Neural progenitor cell (in vitro differentiated cells): Measurements from ENCODE around the gene GRPR. TPM values are rescaled to one million over a fixed set of nuclear protein-coding genes. Genes with fewer than 3 reads are reported as not detected.

Experiments
- DNase-seq: peaks from one replicate; pipeline ENCODE4 v3.0.0-alpha.2; 2016; ENCODE audit warnings: low spot score
- H2AFZ ChIP-seq: fragments of 200-600 bp; sonication (generic); replicated peaks from 2 replicates; pipeline ENCODE4 v1.6.1; 2016; ENCODE audit warnings: antibody characterized with exemption
- H3F3A ChIP-seq: fragments of 200-600 bp; sonication (generic); 2 replicates; pipeline ENCODE4 v1.6.1; 2016; ENCODE audit warnings: antibody characterized with exemption, low read depth
- H3K27ac ChIP-seq: fragments of 200-600 bp; sonication (generic); 2 replicates; pipeline ENCODE4 v1.5.1; 2016; ENCODE audit warnings: mild to moderate bottlenecking
- H3K27me3 ChIP-seq: fragments of 200-600 bp; sonication (generic); 2 replicates; pipeline ENCODE4 v1.6.1; 2016; ENCODE audit warnings: mild to moderate bottlenecking, moderate library complexity
- H3K36me3 ChIP-seq: fragments of 200-600 bp; sonication (generic); 2 replicates; pipeline ENCODE4 v1.5.1; 2016
- H3K4me1 ChIP-seq: fragments of 200-600 bp; sonication (generic); 2 replicates; pipeline ENCODE4 v1.6.1; 2016; ENCODE audit warnings: mixed run types
- H3K4me2 ChIP-seq: fragments of 200-600 bp; sonication (generic); 2 replicates; pipeline ENCODE4 v1.6.1; 2016
- H3K4me3 ChIP-seq: fragments of 200-600 bp; sonication (generic); 2 replicates; pipeline ENCODE4 v1.5.1; 2016
- H3K79me2 ChIP-seq: fragments of 200-600 bp; sonication (generic); 2 replicates; pipeline ENCODE4 v1.6.1; 2016; ENCODE audit warnings: low read depth
- H3K9ac ChIP-seq: fragments of 200-600 bp; sonication (generic); 2 replicates; pipeline ENCODE4 v1.6.1; 2016
- H3K9me3 ChIP-seq: fragments of 200-600 bp; sonication (generic); 2 replicates; pipeline ENCODE4 v1.5.1; 2016; ENCODE audit warnings: low read depth
- H4K20me1 ChIP-seq: fragments of 200-600 bp; sonication (generic); 2 replicates; pipeline ENCODE4 v1.6.1; 2016; ENCODE audit warnings: low read depth
- H3K27ac Mint-ChIP-seq: 3 replicates; pipeline ENCODE4 v1.8.0; 2021; ENCODE audit warnings: mixed read lengths
- H3K27me3 Mint-ChIP-seq: 2 replicates; pipeline ENCODE4 v1.8.0; 2022; ENCODE audit warnings: low read depth, mild to moderate bottlenecking, inconsistent platforms, moderate library complexity, mixed read lengths; ENCODE audit not compliant: insufficient read depth
- H3K36me3 Mint-ChIP-seq: 3 replicates; pipeline ENCODE4 v1.8.0; 2021; ENCODE audit warnings: mixed read lengths
- H3K4me1 Mint-ChIP-seq: 3 replicates; pipeline ENCODE4 v1.8.0; 2021; ENCODE audit warnings: mixed read lengths
- H3K4me3 Mint-ChIP-seq: 3 replicates; pipeline ENCODE4 v1.8.0; 2021; ENCODE audit warnings: mild to moderate bottlenecking, moderate library complexity, mixed read lengths
- H3K9me3 Mint-ChIP-seq: 3 replicates; pipeline ENCODE4 v1.8.0; 2020; ENCODE audit warnings: mixed read lengths
- CTCF ChIP-seq: fragments of 200-600 bp; sonication (generic); IDR thresholded peaks from 2 replicates; pipeline ENCODE4 v1.5.1; 2017; ENCODE audit warnings: antibody characterized with exemption, mild to moderate bottlenecking
- EZH2 ChIP-seq: fragments of 200-600 bp; sonication (generic); IDR thresholded peaks from 2 replicates; pipeline ENCODE4 v1.6.1; 2017; ENCODE audit warnings: antibody characterized with exemption, mild to moderate bottlenecking, moderate library complexity
- EZH2phosphoT487 ChIP-seq: fragments of 200-600 bp; sonication (generic); IDR thresholded peaks from 2 replicates; pipeline ENCODE4 v1.6.1; 2017; ENCODE audit warnings: antibody characterized with exemption
- total RNA-seq: library from RNA; depleted of rRNA; stranded (reverse); fragments of >200 nt; gene quantifications from 2 replicates; pipeline ENCODE4 v1.2.3, GENCODE V29; 2015; ENCODE audit warnings: low replicate concordance

GRPR gene
- total RNA-seq, 1 donor from 2014 or later, result 2.8 TPM

GRCh38 chrX:16100673-16101072, 22.7 kb upstream of the GRPR start:
- Histone ChIP-seq H2AFZ (no peak overlapping the region), H3K4me3 (no peak overlapping the region), H3K36me3 (no peaks in the 10 kb centered on the region), H3K9me3 (no peaks in the 10 kb centered on the region), H3K4me1 (peaks cover 23% of the 10 kb centered on the region), H3F3A (peaks cover 15% of the 10 kb centered on the region), H3K9ac (no peak overlapping the region), H3K27ac (peak overlapping the region; percentile 58), H3K79me2 (no peaks in the 10 kb centered on the region), H4K20me1 (no peaks in the 10 kb centered on the region), H3K27me3 (no peaks in the 10 kb centered on the region), H3K4me2 (no peak overlapping the region)
- H3K27me3 Mint-ChIP-seq, result peaks cover 3% of the 10 kb centered on the region
- H3K9me3 Mint-ChIP-seq, result peaks cover 2% of the 10 kb centered on the region
- TF ChIP-seq EZH2phosphoT487 (no peak), CTCF (no peak), EZH2 (no peak)
- H3K36me3 Mint-ChIP-seq, result no peaks in the 10 kb centered on the region
- no peak overlapping the region for H3K27ac Mint-ChIP-seq
- H3K4me1 Mint-ChIP-seq, result peaks cover 33% of the 10 kb centered on the region
- peak; percentile 35 for DNase-seq
- H3K4me3 Mint-ChIP-seq, result no peak overlapping the region

DNA sequence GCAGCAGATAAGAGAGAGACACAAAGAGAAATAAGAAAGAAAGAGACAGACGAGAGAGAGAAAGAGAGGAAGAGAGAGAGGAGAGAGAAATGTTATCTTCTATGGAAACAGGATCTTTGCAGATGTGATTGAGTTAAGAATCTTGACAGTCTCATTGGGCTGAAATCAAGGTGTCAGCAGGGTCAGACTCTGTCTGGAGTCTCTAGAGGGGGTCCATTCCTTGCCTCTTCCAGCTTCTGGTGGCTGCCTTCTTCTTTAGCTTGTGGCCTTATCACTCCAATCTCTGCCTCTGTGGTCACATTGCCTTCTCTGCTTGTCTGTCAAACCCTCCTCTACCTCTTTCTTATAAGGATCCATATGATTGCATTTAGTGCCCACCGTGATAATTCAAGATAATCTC, 21.8 kb upstream of the GRPR start:
- Mint-ChIP-seq H3K4me1 (peaks cover 26% of the 10 kb centered on the region), H3K9me3 (peaks cover 2% of the 10 kb centered on the region), H3K36me3 (no peaks in the 10 kb centered on the region), H3K4me3 (no peak overlapping the region), H3K27me3 (peaks cover 3% of the 10 kb centered on the region), H3K27ac (no peak overlapping the region)
- Histone ChIP-seq H3K27me3 (no peaks in the 10 kb centered on the region), H3F3A (peaks cover 7% of the 10 kb centered on the region), H3K9me3 (no peaks in the 10 kb centered on the region), H3K4me3 (no peak overlapping the region), H3K79me2 (no peaks in the 10 kb centered on the region), H3K4me1 (peaks cover 14% of the 10 kb centered on the region), H3K9ac (no peak overlapping the region), H3K27ac (no peak overlapping the region), H2AFZ (no peak overlapping the region), H3K36me3 (no peaks in the 10 kb centered on the region), H4K20me1 (no peaks in the 10 kb centered on the region), H3K4me2 (no peak overlapping the region)
- no peak for TF ChIP-seq EZH2
- no peak for TF ChIP-seq EZH2phosphoT487
- no peak for TF ChIP-seq CTCF
- no peak for DNase-seq

DNA sequence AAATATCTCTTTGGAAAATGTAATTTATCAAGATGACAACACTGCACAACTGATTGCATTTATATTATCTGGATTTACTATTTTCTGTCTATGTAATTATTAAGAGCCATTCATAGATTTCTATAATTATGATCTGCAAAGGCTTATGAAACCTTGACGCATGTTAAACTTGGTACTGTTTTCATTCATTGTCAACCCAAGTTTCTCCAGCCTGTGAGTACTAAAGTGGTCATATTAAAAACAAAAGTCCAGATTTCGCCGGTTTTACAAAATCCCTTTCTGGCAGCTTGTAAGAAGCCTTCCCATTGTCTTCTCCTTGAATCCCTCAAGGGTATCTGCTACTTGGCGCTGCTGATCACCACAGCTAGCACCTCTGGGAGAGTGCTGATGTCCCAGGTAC, 19.7 kb upstream of the GRPR start:
- no peak for DNase-seq
- Histone ChIP-seq H3K9ac (no peak overlapping the region), H3K27ac (no peak overlapping the region), H3K4me3 (no peak overlapping the region), H3K79me2 (no peaks in the 10 kb centered on the region), H3K9me3 (no peaks in the 10 kb centered on the region), H3K4me2 (no peak overlapping the region), H3K27me3 (no peaks in the 10 kb centered on the region), H3K36me3 (no peaks in the 10 kb centered on the region), H3F3A (peaks cover 7% of the 10 kb centered on the region), H2AFZ (no peak overlapping the region), H4K20me1 (no peaks in the 10 kb centered on the region), H3K4me1 (peaks cover 6% of the 10 kb centered on the region)
- TF ChIP-seq EZH2phosphoT487, result no peak
- TF ChIP-seq CTCF, result no peak
- TF ChIP-seq EZH2, result no peak
- no peak overlapping the region for H3K4me3 Mint-ChIP-seq
- no peaks in the 10 kb centered on the region for H3K36me3 Mint-ChIP-seq
- peaks cover 3% of the 10 kb centered on the region for H3K27me3 Mint-ChIP-seq
- no peaks in the 10 kb centered on the region for H3K9me3 Mint-ChIP-seq
- H3K27ac Mint-ChIP-seq, result no peak overlapping the region
- peaks cover 22% of the 10 kb centered on the region for H3K4me1 Mint-ChIP-seq
